ENCODE measurements around the gene ZMAT5.

GRCh38 chr22:29813563-29813962 lies 46.8 kb upstream of the ZMAT5 start:
- TF ChIP-seq CTCF (conservative IDR thresholded peaks at IDR 0.05; ENCODE audit: low read depth, low read length) (peak; percentile 51), EZH2phosphoT487 (IDR thresholded peaks at IDR 0.05; ENCODE audit: borderline replicate concordance, low read length) (no peak), EZH2 (IDR thresholded peaks at IDR 0.05; ENCODE audit: low read length, unreplicated experiment) (no peak)

Data from PC-3 (cell line).